ENCODE results near the gene GALT. TPM values are rescaled to one million over a fixed set of nuclear protein-coding genes. Genes with fewer than 3 reads are reported as not detected.
A peak's percentile ranks its signal among the peaks of the same experiment; 100 is the strongest.

The GALT gene
- total and polyA plus RNA-seq, 2 experiments from 2014 or later = 31.5 to 35.1 TPM

- TF ChIP-seq, protein P1, sequence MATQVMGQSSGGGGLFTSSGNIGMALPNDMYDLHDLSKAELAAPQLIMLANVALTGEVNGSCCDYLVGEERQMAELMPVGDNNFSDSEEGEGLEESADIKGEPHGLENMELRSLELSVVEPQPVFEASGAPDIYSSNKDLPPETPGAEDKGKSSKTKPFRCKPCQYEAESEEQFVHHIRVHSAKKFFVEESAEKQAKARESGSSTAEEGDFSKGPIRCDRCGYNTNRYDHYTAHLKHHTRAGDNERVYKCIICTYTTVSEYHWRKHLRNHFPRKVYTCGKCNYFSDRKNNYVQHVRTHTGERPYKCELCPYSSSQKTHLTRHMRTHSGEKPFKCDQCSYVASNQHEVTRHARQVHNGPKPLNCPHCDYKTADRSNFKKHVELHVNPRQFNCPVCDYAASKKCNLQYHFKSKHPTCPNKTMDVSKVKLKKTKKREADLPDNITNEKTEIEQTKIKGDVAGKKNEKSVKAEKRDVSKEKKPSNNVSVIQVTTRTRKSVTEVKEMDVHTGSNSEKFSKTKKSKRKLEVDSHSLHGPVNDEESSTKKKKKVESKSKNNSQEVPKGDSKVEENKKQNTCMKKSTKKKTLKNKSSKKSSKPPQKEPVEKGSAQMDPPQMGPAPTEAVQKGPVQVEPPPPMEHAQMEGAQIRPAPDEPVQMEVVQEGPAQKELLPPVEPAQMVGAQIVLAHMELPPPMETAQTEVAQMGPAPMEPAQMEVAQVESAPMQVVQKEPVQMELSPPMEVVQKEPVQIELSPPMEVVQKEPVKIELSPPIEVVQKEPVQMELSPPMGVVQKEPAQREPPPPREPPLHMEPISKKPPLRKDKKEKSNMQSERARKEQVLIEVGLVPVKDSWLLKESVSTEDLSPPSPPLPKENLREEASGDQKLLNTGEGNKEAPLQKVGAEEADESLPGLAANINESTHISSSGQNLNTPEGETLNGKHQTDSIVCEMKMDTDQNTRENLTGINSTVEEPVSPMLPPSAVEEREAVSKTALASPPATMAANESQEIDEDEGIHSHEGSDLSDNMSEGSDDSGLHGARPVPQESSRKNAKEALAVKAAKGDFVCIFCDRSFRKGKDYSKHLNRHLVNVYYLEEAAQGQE (IDR thresholded peaks at IDR 0.05; ENCODE audit: unreplicated experiment) = no peak
- no peak for TF ChIP-seq JUNB (IDR thresholded peaks at IDR 0.05; ENCODE audit: unreplicated experiment)
- no peak for TF ChIP-seq EZH2phosphoT487 (IDR thresholded peaks at IDR 0.05; ENCODE audit: unreplicated experiment)
- TF ChIP-seq CTCF (conservative IDR thresholded peaks at IDR 0.05; ENCODE audit: low read depth in 2 of 2) = no peak
- TF ChIP-seq ETS1 (IDR thresholded peaks at IDR 0.05) = no peak
Measured at GRCh38 chr9:34663303-34663605, 16.8 kb downstream of the GALT start (continued).

- peak; percentile 79 for ATAC-seq
- Histone ChIP-seq H3F3A (replicated peaks; ENCODE audit: low read depth) (no peaks in the 10 kb centered on the region), H3K36me3 (ENCODE audit: insufficient read depth) (no peaks in the 10 kb centered on the region), H2AFZ (peak overlapping the region; percentile 91), H3K9me2 (ENCODE audit: insufficient read depth) (no peaks in the 10 kb centered on the region), H3K4me3 (peak overlapping the region; percentile 98), H4K20me1 (replicated peaks; ENCODE audit: insufficient read depth) (peaks cover 3% of the 10 kb centered on the region; the same call in 1 of the 2 replicates), H3K79me2 (replicated peaks; ENCODE audit: insufficient read depth) (peaks cover 8% of the 10 kb centered on the region; the same call in 1 of the 2 replicates), H3K4me1 (ENCODE audit: insufficient read depth) (peaks cover 3% of the 10 kb centered on the region), H3K27ac (ENCODE audit: low read depth) (no peak overlapping the region), H3K27me3 (ENCODE audit: insufficient read depth) (no peaks in the 10 kb centered on the region), H3K4me2 (peak overlapping the region; percentile 100)
- TF ChIP-seq EZH2phosphoT487 (IDR thresholded peaks at IDR 0.05; ENCODE audit: unreplicated experiment) (no peak), CTCF (conservative IDR thresholded peaks at IDR 0.05; ENCODE audit: low read depth in 2 of 2) (peak; percentile 97 to 98)
- TF ChIP-seq, protein P2, sequence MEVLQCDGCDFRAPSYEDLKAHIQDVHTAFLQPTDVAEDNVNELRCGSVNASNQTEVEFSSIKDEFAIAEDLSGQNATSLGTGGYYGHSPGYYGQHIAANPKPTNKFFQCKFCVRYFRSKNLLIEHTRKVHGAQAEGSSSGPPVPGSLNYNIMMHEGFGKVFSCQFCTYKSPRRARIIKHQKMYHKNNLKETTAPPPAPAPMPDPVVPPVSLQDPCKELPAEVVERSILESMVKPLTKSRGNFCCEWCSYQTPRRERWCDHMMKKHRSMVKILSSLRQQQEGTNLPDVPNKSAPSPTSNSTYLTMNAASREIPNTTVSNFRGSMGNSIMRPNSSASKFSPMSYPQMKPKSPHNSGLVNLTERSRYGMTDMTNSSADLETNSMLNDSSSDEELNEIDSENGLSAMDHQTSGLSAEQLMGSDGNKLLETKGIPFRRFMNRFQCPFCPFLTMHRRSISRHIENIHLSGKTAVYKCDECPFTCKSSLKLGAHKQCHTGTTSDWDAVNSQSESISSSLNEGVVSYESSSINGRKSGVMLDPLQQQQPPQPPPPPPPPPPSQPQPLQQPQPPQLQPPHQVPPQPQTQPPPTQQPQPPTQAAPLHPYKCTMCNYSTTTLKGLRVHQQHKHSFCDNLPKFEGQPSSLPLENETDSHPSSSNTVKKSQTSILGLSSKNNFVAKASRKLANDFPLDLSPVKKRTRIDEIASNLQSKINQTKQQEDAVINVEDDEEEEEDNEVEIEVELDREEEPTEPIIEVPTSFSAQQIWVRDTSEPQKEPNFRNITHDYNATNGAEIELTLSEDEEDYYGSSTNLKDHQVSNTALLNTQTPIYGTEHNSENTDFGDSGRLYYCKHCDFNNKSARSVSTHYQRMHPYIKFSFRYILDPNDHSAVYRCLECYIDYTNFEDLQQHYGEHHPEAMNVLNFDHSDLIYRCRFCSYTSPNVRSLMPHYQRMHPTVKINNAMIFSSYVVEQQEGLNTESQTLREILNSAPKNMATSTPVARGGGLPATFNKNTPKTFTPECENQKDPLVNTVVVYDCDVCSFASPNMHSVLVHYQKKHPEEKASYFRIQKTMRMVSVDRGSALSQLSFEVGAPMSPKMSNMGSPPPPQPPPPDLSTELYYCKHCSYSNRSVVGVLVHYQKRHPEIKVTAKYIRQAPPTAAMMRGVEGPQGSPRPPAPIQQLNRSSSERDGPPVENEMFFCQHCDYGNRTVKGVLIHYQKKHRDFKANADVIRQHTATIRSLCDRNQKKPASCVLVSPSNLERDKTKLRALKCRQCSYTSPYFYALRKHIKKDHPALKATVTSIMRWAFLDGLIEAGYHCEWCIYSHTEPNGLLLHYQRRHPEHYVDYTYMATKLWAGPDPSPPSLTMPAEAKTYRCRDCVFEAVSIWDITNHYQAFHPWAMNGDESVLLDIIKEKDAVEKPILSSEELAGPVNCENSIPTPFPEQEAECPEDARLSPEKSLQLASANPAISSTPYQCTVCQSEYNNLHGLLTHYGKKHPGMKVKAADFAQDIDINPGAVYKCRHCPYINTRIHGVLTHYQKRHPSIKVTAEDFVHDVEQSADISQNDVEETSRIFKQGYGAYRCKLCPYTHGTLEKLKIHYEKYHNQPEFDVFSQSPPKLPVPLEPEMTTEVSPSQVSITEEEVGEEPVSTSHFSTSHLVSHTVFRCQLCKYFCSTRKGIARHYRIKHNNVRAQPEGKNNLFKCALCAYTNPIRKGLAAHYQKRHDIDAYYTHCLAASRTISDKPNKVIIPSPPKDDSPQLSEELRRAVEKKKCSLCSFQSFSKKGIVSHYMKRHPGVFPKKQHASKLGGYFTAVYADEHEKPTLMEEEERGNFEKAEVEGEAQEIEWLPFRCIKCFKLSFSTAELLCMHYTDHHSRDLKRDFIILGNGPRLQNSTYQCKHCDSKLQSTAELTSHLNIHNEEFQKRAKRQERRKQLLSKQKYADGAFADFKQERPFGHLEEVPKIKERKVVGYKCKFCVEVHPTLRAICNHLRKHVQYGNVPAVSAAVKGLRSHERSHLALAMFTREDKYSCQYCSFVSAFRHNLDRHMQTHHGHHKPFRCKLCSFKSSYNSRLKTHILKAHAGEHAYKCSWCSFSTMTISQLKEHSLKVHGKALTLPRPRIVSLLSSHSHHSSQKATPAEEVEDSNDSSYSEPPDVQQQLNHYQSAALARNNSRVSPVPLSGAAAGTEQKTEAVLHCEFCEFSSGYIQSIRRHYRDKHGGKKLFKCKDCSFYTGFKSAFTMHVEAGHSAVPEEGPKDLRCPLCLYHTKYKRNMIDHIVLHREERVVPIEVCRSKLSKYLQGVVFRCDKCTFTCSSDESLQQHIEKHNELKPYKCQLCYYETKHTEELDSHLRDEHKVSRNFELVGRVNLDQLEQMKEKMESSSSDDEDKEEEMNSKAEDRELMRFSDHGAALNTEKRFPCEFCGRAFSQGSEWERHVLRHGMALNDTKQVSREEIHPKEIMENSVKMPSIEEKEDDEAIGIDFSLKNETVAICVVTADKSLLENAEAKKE (CRISPR knock-in tag; IDR thresholded peaks at IDR 0.05) = 0 out of 2 replicates have a peak, but pooled peaks have one; percentile 30
- Mint-ChIP-seq H3K27ac (no peak overlapping the region), H3K36me3 (ENCODE audit: low read depth) (peaks cover 18% of the 10 kb centered on the region), H3K4me3 (peak overlapping the region; percentile 82), H3K4me1 (peaks cover 8% of the 10 kb centered on the region), H3K27me3 (ENCODE audit: insufficient read depth, low read depth, poor library complexity) (peaks cover 11% of the 10 kb centered on the region), H3K9me3 (peaks cover 6% of the 10 kb centered on the region)
- peak; percentile 93 for DNase-seq (ENCODE audit: low spot score)
Measured at GRCh38 chr9:34664281-34665066, 18.0 kb downstream of the GALT start.
